ENCODE measurements around the gene PTPRD. TPM values are rescaled to one million over a fixed set of nuclear protein-coding genes. Genes with fewer than 3 reads are reported as not detected.

PTPRD gene
- total RNA-seq, 1 experiment from 2014 or later: 69.6 TPM

DNA sequence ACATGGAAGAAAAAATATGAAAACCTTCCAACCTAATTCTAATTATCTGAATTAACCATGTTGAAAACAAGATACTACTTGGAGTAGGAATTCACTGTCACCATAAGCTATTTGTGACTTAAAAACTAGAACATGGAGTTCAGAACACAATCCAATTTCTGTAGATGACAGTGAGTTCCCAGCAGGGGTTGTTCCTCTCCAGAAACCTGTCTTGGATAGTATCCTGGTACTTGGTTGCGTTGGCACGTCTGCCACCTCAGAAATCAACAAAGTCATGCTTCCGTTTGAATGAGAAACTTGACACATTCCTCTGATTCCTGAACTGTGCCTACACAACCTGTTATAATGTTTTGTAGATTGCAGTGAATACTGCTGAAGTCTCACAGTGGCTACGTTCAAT is 2023.3 kb downstream of the PTPRD start:
- TF ChIP-seq NFATC4 (CRISPR knock-in tag; IDR thresholded peaks at IDR 0.05) (no peak), NR3C1 (CRISPR knock-in tag; conservative IDR thresholded peaks at IDR 0.05; ENCODE audit: low read depth) (no peak), ELF4 (CRISPR knock-in tag; IDR thresholded peaks at IDR 0.05; ENCODE audit: low read depth) (no peak), TCF7 (CRISPR knock-in tag; IDR thresholded peaks at IDR 0.05; ENCODE audit: low read depth) (no peak), ZNF423 (CRISPR knock-in tag; IDR thresholded peaks at IDR 0.05) (no peak), OVOL2 (CRISPR knock-in tag; IDR thresholded peaks at IDR 0.05; ENCODE audit: borderline replicate concordance) (no peak), NFYB (CRISPR knock-in tag; conservative IDR thresholded peaks at IDR 0.05; ENCODE audit: low read depth) (no peak), SP1 (CRISPR knock-in tag; conservative IDR thresholded peaks at IDR 0.05) (no peak), GABPB1 (CRISPR knock-in tag; IDR thresholded peaks at IDR 0.05) (no peak), ZNF232 (CRISPR knock-in tag; IDR thresholded peaks at IDR 0.05) (no peak), ZNF138 (CRISPR knock-in tag; conservative IDR thresholded peaks at IDR 0.05) (no peak)
- TF ChIP-seq, protein P1, sequence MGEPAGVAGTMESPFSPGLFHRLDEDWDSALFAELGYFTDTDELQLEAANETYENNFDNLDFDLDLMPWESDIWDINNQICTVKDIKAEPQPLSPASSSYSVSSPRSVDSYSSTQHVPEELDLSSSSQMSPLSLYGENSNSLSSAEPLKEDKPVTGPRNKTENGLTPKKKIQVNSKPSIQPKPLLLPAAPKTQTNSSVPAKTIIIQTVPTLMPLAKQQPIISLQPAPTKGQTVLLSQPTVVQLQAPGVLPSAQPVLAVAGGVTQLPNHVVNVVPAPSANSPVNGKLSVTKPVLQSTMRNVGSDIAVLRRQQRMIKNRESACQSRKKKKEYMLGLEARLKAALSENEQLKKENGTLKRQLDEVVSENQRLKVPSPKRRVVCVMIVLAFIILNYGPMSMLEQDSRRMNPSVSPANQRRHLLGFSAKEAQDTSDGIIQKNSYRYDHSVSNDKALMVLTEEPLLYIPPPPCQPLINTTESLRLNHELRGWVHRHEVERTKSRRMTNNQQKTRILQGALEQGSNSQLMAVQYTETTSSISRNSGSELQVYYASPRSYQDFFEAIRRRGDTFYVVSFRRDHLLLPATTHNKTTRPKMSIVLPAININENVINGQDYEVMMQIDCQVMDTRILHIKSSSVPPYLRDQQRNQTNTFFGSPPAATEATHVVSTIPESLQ (CRISPR knock-in tag; IDR thresholded peaks at IDR 0.05): no peak
- TF ChIP-seq, protein P2, sequence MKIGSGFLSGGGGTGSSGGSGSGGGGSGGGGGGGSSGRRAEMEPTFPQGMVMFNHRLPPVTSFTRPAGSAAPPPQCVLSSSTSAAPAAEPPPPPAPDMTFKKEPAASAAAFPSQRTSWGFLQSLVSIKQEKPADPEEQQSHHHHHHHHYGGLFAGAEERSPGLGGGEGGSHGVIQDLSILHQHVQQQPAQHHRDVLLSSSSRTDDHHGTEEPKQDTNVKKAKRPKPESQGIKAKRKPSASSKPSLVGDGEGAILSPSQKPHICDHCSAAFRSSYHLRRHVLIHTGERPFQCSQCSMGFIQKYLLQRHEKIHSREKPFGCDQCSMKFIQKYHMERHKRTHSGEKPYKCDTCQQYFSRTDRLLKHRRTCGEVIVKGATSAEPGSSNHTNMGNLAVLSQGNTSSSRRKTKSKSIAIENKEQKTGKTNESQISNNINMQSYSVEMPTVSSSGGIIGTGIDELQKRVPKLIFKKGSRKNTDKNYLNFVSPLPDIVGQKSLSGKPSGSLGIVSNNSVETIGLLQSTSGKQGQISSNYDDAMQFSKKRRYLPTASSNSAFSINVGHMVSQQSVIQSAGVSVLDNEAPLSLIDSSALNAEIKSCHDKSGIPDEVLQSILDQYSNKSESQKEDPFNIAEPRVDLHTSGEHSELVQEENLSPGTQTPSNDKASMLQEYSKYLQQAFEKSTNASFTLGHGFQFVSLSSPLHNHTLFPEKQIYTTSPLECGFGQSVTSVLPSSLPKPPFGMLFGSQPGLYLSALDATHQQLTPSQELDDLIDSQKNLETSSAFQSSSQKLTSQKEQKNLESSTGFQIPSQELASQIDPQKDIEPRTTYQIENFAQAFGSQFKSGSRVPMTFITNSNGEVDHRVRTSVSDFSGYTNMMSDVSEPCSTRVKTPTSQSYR (CRISPR knock-in tag; IDR thresholded peaks at IDR 0.05): no peak
- TF ChIP-seq, protein P3, sequence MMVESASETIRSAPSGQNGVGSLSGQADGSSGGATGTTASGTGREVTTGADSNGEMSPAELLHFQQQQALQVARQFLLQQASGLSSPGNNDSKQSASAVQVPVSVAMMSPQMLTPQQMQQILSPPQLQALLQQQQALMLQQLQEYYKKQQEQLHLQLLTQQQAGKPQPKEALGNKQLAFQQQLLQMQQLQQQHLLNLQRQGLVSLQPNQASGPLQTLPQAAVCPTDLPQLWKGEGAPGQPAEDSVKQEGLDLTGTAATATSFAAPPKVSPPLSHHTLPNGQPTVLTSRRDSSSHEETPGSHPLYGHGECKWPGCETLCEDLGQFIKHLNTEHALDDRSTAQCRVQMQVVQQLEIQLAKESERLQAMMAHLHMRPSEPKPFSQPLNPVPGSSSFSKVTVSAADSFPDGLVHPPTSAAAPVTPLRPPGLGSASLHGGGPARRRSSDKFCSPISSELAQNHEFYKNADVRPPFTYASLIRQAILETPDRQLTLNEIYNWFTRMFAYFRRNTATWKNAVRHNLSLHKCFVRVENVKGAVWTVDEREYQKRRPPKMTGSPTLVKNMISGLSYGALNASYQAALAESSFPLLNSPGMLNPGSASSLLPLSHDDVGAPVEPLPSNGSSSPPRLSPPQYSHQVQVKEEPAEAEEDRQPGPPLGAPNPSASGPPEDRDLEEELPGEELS (CRISPR knock-in tag; IDR thresholded peaks at IDR 0.05): no peak
- TF ChIP-seq, protein P4, sequence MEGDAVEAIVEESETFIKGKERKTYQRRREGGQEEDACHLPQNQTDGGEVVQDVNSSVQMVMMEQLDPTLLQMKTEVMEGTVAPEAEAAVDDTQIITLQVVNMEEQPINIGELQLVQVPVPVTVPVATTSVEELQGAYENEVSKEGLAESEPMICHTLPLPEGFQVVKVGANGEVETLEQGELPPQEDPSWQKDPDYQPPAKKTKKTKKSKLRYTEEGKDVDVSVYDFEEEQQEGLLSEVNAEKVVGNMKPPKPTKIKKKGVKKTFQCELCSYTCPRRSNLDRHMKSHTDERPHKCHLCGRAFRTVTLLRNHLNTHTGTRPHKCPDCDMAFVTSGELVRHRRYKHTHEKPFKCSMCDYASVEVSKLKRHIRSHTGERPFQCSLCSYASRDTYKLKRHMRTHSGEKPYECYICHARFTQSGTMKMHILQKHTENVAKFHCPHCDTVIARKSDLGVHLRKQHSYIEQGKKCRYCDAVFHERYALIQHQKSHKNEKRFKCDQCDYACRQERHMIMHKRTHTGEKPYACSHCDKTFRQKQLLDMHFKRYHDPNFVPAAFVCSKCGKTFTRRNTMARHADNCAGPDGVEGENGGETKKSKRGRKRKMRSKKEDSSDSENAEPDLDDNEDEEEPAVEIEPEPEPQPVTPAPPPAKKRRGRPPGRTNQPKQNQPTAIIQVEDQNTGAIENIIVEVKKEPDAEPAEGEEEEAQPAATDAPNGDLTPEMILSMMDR (IDR thresholded peaks at IDR 0.05): no peak
- TF ChIP-seq, protein P5, sequence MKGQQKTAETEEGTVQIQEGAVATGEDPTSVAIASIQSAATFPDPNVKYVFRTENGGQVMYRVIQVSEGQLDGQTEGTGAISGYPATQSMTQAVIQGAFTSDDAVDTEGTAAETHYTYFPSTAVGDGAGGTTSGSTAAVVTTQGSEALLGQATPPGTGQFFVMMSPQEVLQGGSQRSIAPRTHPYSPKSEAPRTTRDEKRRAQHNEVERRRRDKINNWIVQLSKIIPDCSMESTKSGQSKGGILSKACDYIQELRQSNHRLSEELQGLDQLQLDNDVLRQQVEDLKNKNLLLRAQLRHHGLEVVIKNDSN (CRISPR knock-in tag; IDR thresholded peaks at IDR 0.05): no peak
- TF ChIP-seq, protein P6, sequence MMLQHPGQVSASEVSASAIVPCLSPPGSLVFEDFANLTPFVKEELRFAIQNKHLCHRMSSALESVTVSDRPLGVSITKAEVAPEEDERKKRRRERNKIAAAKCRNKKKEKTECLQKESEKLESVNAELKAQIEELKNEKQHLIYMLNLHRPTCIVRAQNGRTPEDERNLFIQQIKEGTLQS (CRISPR knock-in tag; conservative IDR thresholded peaks at IDR 0.05): no peak
- TF ChIP-seq, protein P7, sequence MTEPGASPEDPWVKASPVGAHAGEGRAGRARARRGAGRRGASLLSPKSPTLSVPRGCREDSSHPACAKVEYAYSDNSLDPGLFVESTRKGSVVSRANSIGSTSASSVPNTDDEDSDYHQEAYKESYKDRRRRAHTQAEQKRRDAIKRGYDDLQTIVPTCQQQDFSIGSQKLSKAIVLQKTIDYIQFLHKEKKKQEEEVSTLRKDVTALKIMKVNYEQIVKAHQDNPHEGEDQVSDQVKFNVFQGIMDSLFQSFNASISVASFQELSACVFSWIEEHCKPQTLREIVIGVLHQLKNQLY (CRISPR knock-in tag; IDR thresholded peaks at IDR 0.05): no peak
- peaks cover 2% of the 10 kb centered on the region; the same call in 1 of the 2 replicates for H3K36me3 Mint-ChIP-seq
- no peak overlapping the region for H3K27ac Mint-ChIP-seq
- H3K27me3 Mint-ChIP-seq (ENCODE audit: low read depth): no peaks in the 10 kb centered on the region
- ChIA-PET POLR2A (no interaction called here), CTCF (no interaction called here)
- peaks cover 6% of the 10 kb centered on the region; the same call in 1 of the 2 replicates for H3K9me3 Mint-ChIP-seq
- DNase-seq (ENCODE audit: low spot score): no peak
- ATAC-seq: no peak
- no peaks in the 10 kb centered on the region for H3K4me1 Mint-ChIP-seq
- no peak overlapping the region for H3K4me3 Mint-ChIP-seq
